ENCODE results near the gene TOE1.

GRCh38 chr1:45386219-45386618 lies 46.2 kb downstream of the TOE1 start:
- TF ChIP-seq CTCF (IDR thresholded peaks at IDR 0.05; ENCODE audit: low read depth, low read length), result no peak
- TF ChIP-seq EZH2phosphoT487 (IDR thresholded peaks at IDR 0.05; ENCODE audit: low read depth), result no peak

Measured in OCI-LY3 (cell line).